Progenitor cell of endocrine pancreas (in vitro differentiated cells): Measurements from ENCODE around the gene RAB39B. TPM values are rescaled to one million over a fixed set of nuclear protein-coding genes. Genes with fewer than 3 reads are reported as not detected.

Experiments
- DNase-seq: peaks from one replicate; pipeline ENCODE4 v3.0.0; 2021; ENCODE audit warnings: low spot score; ENCODE audit not compliant: unreplicated experiment
- H3K27ac Mint-ChIP-seq: 2 replicates; pipeline ENCODE4 v1.8.0; 2021; ENCODE audit warnings: mild to moderate bottlenecking, moderate library complexity, mixed read lengths
- H3K27me3 Mint-ChIP-seq: 2 replicates; pipeline ENCODE4 v1.8.0; 2021; ENCODE audit warnings: mixed read lengths
- H3K36me3 Mint-ChIP-seq: 2 replicates; pipeline ENCODE4 v1.8.0; 2022; ENCODE audit warnings: mixed read lengths; ENCODE audit not compliant: insufficient read depth
- H3K4me1 Mint-ChIP-seq: 2 replicates; pipeline ENCODE4 v1.8.0; 2021; ENCODE audit warnings: low read depth, mixed read lengths
- H3K4me3 Mint-ChIP-seq: 2 replicates; pipeline ENCODE4 v1.8.0; 2021; ENCODE audit warnings: low read depth, mild to moderate bottlenecking, moderate library complexity, mixed read lengths
- H3K9me3 Mint-ChIP-seq: 2 replicates; pipeline ENCODE4 v1.8.0; 2021; ENCODE audit warnings: low read depth, mixed read lengths
- total RNA-seq: library from RNA; stranded (reverse); gene quantifications from 2 replicates; pipeline ENCODE4 v1.2.1, GENCODE V29; 2021
- TF ChIP-seq, protein P1 (sequence below): fragments of 200-600 bp; sonication (generic); IDR thresholded peaks from one replicate; pipeline ENCODE4 v1.5.0; 2021; ENCODE audit warnings: antibody characterized with exemption, mild to moderate bottlenecking; ENCODE audit not compliant: unreplicated experiment

RAB39B gene
- total RNA-seq, 1 donor from 2014 or later, result 4.8 TPM

- Mint-ChIP-seq H3K27me3 (no peaks in the 10 kb centered on the region), H3K9me3 (peaks cover 23% of the 10 kb centered on the region), H3K36me3 (peaks cover 4% of the 10 kb centered on the region), H3K4me1 (no peaks in the 10 kb centered on the region), H3K4me3 (no peak overlapping the region), H3K27ac (peak overlapping the region; percentile 7)
- no peak for DNase-seq
- TF ChIP-seq, protein P1, sequence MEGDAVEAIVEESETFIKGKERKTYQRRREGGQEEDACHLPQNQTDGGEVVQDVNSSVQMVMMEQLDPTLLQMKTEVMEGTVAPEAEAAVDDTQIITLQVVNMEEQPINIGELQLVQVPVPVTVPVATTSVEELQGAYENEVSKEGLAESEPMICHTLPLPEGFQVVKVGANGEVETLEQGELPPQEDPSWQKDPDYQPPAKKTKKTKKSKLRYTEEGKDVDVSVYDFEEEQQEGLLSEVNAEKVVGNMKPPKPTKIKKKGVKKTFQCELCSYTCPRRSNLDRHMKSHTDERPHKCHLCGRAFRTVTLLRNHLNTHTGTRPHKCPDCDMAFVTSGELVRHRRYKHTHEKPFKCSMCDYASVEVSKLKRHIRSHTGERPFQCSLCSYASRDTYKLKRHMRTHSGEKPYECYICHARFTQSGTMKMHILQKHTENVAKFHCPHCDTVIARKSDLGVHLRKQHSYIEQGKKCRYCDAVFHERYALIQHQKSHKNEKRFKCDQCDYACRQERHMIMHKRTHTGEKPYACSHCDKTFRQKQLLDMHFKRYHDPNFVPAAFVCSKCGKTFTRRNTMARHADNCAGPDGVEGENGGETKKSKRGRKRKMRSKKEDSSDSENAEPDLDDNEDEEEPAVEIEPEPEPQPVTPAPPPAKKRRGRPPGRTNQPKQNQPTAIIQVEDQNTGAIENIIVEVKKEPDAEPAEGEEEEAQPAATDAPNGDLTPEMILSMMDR, result no peak
Measured at GRCh38 chrX:155246748-155247147, 17.5 kb downstream of the RAB39B start.

GRCh38 chrX:155242300-155242699 is 22.0 kb downstream of the RAB39B start:
- H3K27ac Mint-ChIP-seq, result no peak overlapping the region
- H3K9me3 Mint-ChIP-seq, result peaks cover 20% of the 10 kb centered on the region
- H3K4me3 Mint-ChIP-seq, result no peak overlapping the region
- H3K36me3 Mint-ChIP-seq, result peaks cover 10% of the 10 kb centered on the region
- H3K27me3 Mint-ChIP-seq, result no peaks in the 10 kb centered on the region
- TF ChIP-seq, protein P1, result no peak
- no peak for DNase-seq
- no peaks in the 10 kb centered on the region for H3K4me1 Mint-ChIP-seq

- TF ChIP-seq, protein P1, result no peak
- H3K27me3 Mint-ChIP-seq, result no peaks in the 10 kb centered on the region
- no peak overlapping the region for H3K27ac Mint-ChIP-seq
Measured at GRCh38 chrX:155237719-155238118, 26.6 kb downstream of the RAB39B start.

DNA sequence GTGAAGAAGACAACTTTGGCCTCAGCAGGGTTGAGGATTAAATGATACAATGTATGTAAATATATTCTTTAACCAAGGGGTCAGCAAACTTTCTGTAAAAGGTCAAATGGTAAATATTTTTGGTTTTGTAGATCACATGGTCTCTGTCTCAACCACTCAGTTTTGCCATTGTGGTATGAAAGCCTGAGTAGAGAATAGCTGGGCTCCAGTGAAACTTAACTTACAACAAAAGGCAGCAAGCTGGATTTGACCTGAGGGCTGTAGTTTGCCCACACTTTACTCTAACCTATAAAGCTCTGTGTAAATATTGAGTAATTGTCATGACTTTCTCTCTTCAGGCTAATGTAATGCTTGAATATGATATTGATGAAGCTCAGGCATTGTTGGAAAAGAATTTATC is 28.4 kb downstream of the RAB39B start:
- peaks cover 24% of the 10 kb centered on the region for H3K36me3 Mint-ChIP-seq

More at GRCh38 chrX:155237719-155238118, 26.6 kb downstream of the RAB39B start:
- no peak overlapping the region for H3K4me3 Mint-ChIP-seq
- H3K4me1 Mint-ChIP-seq, result no peaks in the 10 kb centered on the region
- peaks cover 18% of the 10 kb centered on the region for H3K36me3 Mint-ChIP-seq
- DNase-seq, result no peak
- H3K9me3 Mint-ChIP-seq, result peaks cover 18% of the 10 kb centered on the region

DNA sequence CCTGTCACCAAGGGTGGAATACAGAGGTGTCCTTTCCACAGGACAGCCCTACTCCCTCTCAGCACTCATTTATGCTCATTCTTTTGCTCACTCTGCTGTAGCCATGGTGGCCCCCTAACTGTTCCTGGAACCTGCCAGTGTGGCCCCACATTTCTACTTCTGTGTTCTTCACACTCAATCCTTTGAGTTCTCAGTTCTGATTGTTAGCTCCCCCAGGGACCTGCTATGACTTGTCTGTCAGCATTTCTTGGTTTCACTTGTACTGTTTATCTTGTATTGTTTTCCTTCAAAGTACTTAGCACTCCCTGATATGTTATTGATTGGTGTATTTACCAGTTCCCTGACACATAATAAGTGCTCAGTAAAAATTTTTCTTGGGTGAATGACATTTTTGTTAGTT is 33.1 kb downstream of the RAB39B start:
- peaks cover 28% of the 10 kb centered on the region for H3K9me3 Mint-ChIP-seq
- TF ChIP-seq, protein P1, result no peak
- H3K4me1 Mint-ChIP-seq, result peaks cover 5% of the 10 kb centered on the region
- H3K4me3 Mint-ChIP-seq, result no peak overlapping the region
- H3K27me3 Mint-ChIP-seq, result no peaks in the 10 kb centered on the region
- peak overlapping the region; percentile 85 for H3K27ac Mint-ChIP-seq
- DNase-seq, result no peak
- H3K36me3 Mint-ChIP-seq, result peaks cover 19% of the 10 kb centered on the region

More for the DNA sequence above, 28.4 kb downstream of the RAB39B start:
- Mint-ChIP-seq H3K4me1 (peaks cover 4% of the 10 kb centered on the region), H3K27me3 (no peaks in the 10 kb centered on the region), H3K4me3 (no peak overlapping the region), H3K27ac (no peak overlapping the region), H3K9me3 (peaks cover 27% of the 10 kb centered on the region)
- DNase-seq, result no peak
- TF ChIP-seq, protein P1, result no peak
